K562 (cell line): ENCODE results near the gene NEDD9. TPM values are rescaled to one million over a fixed set of nuclear protein-coding genes. Genes with fewer than 3 reads are reported as not detected.

ENCODE experiments used
- CEBPG ChIP-seq, 3 experiments: fragments of 200-800 bp in 1 of 3; sonication (Bioruptor generic) in 1 of 3; sonication (generic) in 1 of 3; formaldehyde crosslinking in 1 of 3; IDR thresholded peaks in 2 of 3; conservative IDR thresholded peaks in 1 of 3; 2 replicates each; pipeline versions ENCODE4 v1.6.1 to v1.8.0; 2016 to 2022; ENCODE audit warnings: missing compliant biosample characterization in 2 of 3, missing genetic modification characterization in 2 of 3, mild to moderate bottlenecking in 1 of 3, missing genetic modification reagents in 1 of 3
- CTBP1 ChIP-seq: fragments of 450-650 bp; IDR thresholded peaks from 2 replicates; pipeline ENCODE4 v1.6.1; 2016; ENCODE audit warnings: borderline replicate concordance
- ELF1 ChIP-seq: fragments of 200-800 bp; sonication (Bioruptor generic); IDR thresholded peaks from 2 replicates; pipeline ENCODE4 v1.6.1; 2016; ENCODE audit warnings: missing genetic modification characterization, missing compliant biosample characterization
- MYC ChIP-seq, 2 experiments: fragments of 250-450 bp in 1 of 2; sonication (Bioruptor Pico) in 1 of 2; IDR thresholded peaks; 2 replicates each; pipeline versions ENCODE4 v1.5.1 to v1.6.1; 2012 to 2021; ENCODE audit warnings: low read depth in 2 of 2, borderline replicate concordance in 1 of 2, improper control_type of control experiment in 1 of 2, low read length in 1 of 2, mild to moderate bottlenecking in 1 of 2, moderate library complexity in 1 of 2
- SMARCC2 ChIP-seq: fragments of 450-650 bp; IDR thresholded peaks from 2 replicates; pipeline ENCODE4 v1.6.1; 2017; ENCODE audit warnings: antibody characterized with exemption, moderate library complexity, mild to moderate bottlenecking, low read depth
- SMARCE1 ChIP-seq: fragments of 450-650 bp; IDR thresholded peaks from 2 replicates; pipeline ENCODE4 v1.7.1; 2016; ENCODE audit warnings: mild to moderate bottlenecking
- SOX6 ChIP-seq: fragments of 450-650 bp; IDR thresholded peaks from 2 replicates; pipeline ENCODE4 v1.6.1; 2014; ENCODE audit warnings: mild to moderate bottlenecking
- TBL1XR1 ChIP-seq, 2 experiments: IDR thresholded peaks; 2 replicates each; pipeline ENCODE4 v1.6.1; 2012; ENCODE audit warnings: improper control_type of control experiment in 2 of 2, low read length in 2 of 2, mild to moderate bottlenecking in 1 of 2
- TOE1 ChIP-seq, 2 experiments: fragments of 450-650 bp in 1 of 2; sonication (generic) in 1 of 2; formaldehyde crosslinking in 1 of 2; IDR thresholded peaks; 2 replicates each; pipeline versions ENCODE4 v1.7.1 to v1.8.0; 2016 to 2022; ENCODE audit warnings: borderline replicate concordance in 2 of 2, mild to moderate bottlenecking in 2 of 2, antibody characterized with exemption in 1 of 2, inconsistent platforms in 1 of 2, low read depth in 1 of 2, missing genetic modification reagents in 1 of 2, moderate library complexity in 1 of 2
- polyA plus RNA-seq, 8 experiments: library from polyadenylated mRNA; depleted of rRNA in 4 of 8; stranded (reverse) in 5 of 8; unstranded in 3 of 8; fragments of >200 nt; fragmentation: Nextera tagmentation in 2 of 8; fragmentation: Illumina TruSeq in 1 of 8; extraction: Ambion mirVana in 2 of 8; extraction: Trizol in 1 of 8; gene quantifications; 2 replicates each; pipeline versions ENCODE4 v1.2.1 to v1.2.3, GENCODE V29; 2011 to 2014; ENCODE audit warnings: inconsistent platforms in 1 of 8, missing spikeins in 1 of 8
- total RNA-seq, 7 experiments: library from RNA; depleted of rRNA in 6 of 7; stranded (reverse); fragments of >200 nt in 6 of 7; fragmentation: Illumina TruSeq in 2 of 7; extraction: Trizol in 2 of 7; gene quantifications; 2 replicates each; pipeline versions ENCODE4 v1.2.1 to v1.2.3, GENCODE V29; 2011 to 2021; ENCODE audit warnings: low replicate concordance in 1 of 7
- TF ChIP-seq, protein P1 (sequence below): fragments of 250-450 bp; sonication (Bioruptor Pico); IDR thresholded peaks from 2 replicates; pipeline ENCODE4 v1.4.0; 2020; ENCODE audit warnings: mild to moderate bottlenecking
- TF ChIP-seq, protein P2 (sequence below): fragments of 450-650 bp; IDR thresholded peaks from 2 replicates; pipeline ENCODE4 v1.6.1; 2016; ENCODE audit warnings: missing biosample characterization, missing genetic modification characterization
- TF ChIP-seq, protein P3 (sequence below), 2 experiments: fragments of 450-650 bp; IDR thresholded peaks; 2 replicates each; pipeline ENCODE4 v1.6.1; 2016; ENCODE audit warnings: mild to moderate bottlenecking in 2 of 2, borderline replicate concordance in 1 of 2, low read depth in 1 of 2, moderate library complexity in 1 of 2

Gene NEDD9
- total and polyA plus RNA-seq, 9 of the 15 experiments (the other 6 are each of a cell fraction or from before 2014, with no cell fraction given) = 0.04 to 0.18 (median 0.15) TPM; not detected in 6

DNA sequence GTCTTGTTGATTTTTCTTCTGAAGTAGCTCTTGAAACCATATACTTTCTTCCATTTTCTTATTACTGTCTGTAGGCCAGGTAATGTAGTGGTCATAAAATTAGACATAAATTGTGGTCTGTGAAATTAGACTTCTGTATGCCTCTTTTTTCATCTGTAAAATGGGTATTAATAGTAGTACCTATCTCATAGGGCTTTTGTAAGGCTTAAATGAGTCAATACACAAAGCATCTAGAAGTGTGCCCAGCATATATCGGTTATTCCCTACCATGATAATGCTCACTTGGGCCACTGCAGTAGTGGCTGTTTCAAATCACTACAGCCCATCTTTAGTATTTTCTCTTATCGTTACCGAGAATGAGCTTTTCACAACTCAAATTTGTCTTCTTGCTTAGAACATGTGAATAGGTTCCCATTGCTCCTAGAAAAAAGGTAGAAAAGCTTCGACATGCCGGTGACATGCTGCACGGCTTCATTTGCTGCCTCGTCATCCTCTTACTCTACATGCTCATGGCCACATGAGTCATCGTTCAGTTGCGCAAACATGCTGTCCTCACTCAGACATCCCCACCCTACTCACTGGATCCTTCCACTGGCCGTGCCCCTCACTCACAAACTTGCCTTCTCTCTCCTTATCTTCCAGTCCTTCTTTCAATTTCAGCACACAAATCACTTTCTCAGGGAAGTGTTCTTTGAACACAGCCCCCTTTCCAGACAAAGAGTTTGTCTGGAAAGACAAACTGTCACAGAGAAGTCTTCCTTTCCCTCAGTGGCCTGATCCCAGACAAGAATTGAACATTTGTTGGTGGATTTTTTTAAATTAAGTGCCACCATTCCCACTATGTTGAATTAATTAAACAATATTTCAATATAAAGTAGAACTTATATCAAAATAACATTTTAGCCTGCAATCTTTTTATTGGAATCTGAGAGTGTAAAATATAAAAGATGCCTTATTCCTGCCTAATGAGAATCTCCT, 88.8 kb downstream of the NEDD9 start (continued):
- TF ChIP-seq CEBPG (CRISPR knock-in tag; IDR thresholded peaks at IDR 0.05) (peak; percentile 97), CEBPG (tag; conservative IDR thresholded peaks at IDR 0.05 in 1 of 2, IDR thresholded peaks at IDR 0.05 in 1 of 2) (peak; percentile 97 to 98), TBL1XR1 (IDR thresholded peaks at IDR 0.05; ENCODE audit: low read length in 2 of 2) (peak; percentile 38 to 69; a peak in 2 of 4 replicates), ELF1 (tag) (0 out of 2 replicates have a peak, but pooled peaks have one; percentile 4), SMARCE1 (peak; percentile 96), SMARCC2 (peak; percentile 93), TOE1 (IDR thresholded peaks at IDR 0.05; ENCODE audit: borderline replicate concordance) (peak; percentile 75), TOE1 (CRISPR knock-in tag; IDR thresholded peaks at IDR 0.05; ENCODE audit: borderline replicate concordance, low read depth) (no peak), CTBP1 (peak; percentile 86), SOX6 (peak; percentile 72), MYC (IDR thresholded peaks at IDR 0.05; ENCODE audit: low read depth, low read length) (peak; percentile 85), MYC (CRISPR knock-in tag; IDR thresholded peaks at IDR 0.05; ENCODE audit: borderline replicate concordance, low read depth) (no peak)
- TF ChIP-seq, protein P1, sequence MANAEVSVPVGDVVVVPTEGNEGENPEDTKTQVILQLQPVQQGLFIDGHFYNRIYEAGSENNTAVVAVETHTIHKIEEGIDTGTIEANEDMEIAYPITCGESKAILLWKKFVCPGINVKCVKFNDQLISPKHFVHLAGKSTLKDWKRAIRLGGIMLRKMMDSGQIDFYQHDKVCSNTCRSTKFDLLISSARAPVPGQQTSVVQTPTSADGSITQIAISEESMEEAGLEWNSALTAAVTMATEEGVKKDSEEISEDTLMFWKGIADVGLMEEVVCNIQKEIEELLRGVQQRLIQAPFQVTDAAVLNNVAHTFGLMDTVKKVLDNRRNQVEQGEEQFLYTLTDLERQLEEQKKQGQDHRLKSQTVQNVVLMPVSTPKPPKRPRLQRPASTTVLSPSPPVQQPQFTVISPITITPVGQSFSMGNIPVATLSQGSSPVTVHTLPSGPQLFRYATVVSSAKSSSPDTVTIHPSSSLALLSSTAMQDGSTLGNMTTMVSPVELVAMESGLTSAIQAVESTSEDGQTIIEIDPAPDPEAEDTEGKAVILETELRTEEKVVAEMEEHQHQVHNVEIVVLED = no peak
- TF ChIP-seq, protein P2, sequence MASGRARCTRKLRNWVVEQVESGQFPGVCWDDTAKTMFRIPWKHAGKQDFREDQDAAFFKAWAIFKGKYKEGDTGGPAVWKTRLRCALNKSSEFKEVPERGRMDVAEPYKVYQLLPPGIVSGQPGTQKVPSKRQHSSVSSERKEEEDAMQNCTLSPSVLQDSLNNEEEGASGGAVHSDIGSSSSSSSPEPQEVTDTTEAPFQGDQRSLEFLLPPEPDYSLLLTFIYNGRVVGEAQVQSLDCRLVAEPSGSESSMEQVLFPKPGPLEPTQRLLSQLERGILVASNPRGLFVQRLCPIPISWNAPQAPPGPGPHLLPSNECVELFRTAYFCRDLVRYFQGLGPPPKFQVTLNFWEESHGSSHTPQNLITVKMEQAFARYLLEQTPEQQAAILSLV (tag) = peak; percentile 97
- TF ChIP-seq, protein P3, sequence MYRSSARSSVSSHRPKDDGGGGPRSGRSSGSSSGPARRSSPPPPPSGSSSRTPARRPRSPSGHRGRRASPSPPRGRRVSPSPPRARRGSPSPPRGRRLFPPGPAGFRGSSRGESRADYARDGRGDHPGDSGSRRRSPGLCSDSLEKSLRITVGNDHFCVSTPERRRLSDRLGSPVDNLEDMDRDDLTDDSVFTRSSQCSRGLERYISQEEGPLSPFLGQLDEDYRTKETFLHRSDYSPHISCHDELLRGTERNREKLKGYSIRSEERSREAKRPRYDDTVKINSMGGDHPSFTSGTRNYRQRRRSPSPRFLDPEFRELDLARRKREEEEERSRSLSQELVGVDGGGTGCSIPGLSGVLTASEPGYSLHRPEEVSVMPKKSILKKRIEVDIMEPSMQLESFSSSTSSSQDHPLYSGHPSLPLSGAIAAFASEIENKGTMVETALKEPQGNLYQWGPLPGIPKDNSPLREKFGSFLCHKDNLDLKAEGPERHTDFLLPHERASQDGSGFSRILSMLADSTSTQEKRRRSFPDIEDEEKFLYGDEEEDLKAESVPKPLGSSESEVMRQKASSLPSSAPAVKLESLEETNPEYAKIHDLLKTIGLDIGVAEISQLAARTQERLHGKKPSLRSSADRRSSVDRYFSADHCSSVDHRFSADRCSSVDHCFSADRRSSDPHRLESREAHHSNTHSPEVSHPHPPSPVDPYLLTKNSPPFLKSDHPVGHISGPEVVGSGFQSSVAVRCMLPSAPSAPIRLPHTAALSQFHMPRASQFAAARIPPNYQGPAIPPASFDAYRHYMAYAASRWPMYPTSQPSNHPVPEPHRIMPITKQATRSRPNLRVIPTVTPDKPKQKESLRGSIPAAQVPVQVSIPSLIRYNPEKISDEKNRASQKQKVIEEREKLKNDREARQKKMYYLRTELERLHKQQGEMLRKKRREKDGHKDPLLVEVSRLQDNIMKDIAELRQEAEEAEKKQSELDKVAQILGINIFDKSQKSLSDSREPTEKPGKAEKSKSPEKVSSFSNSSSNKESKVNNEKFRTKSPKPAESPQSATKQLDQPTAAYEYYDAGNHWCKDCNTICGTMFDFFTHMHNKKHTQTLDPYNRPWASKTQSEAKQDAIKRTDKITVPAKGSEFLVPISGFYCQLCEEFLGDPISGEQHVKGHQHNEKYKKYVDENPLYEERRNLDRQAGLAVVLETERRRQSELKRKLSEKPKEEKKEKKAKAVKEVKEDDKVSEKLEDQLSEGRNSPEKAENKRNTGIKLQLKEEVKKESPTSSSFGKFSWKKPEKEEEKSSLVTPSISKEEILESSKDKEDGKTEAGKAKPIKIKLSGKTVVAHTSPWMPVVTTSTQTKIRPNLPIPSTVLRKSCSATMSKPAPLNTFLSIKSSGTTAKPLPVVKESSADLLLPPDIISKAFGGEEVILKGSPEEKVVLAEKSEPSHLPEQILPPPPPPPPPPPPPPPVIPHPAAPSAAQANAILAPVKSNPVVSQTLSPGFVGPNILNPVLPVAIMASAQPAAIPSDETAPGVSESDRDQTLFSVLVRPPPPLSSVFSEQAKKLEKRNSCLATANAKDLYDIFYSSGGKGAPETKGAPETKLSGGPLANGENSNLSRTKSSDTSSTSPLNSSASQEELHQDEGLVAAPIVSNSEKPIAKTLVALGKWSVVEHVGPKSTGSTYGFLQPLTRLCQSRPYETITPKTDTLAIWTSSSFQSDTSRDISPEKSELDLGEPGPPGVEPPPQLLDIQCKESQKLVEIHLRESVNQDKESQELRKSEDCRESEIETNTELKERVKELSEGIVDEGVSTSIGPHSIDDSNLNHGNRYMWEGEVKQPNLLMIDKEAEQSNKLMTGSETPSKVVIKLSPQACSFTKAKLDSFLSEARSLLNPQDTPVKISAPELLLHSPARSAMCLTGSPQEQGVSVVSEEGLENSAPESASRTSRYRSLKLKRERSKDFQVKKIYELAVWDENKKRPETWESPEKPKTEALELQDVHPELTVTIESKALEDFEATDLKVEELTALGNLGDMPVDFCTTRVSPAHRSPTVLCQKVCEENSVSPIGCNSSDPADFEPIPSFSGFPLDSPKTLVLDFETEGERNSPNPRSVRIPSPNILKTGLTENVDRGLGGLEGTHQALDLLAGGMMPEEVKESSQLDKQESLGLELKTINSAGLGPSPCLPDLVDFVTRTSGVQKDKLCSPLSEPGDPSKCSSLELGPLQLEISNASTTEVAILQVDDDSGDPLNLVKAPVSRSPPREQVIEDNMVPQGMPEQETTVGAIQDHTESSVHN (IDR thresholded peaks at IDR 0.05; ENCODE audit: borderline replicate concordance in 1 of 2, low read depth in 1 of 2) = peak in 1 of 2 experiments; percentile 76; a peak in 2 of 4 replicates
